GM21360 (cell line): ENCODE results near the gene TMEM141.
A peak's percentile ranks its signal among the peaks of the same experiment; 100 is the strongest.
"Not testable (repeated sequence)": the region's sequence is repeated elsewhere in the genome, so short reads cannot be mapped to it uniquely, and the experiment has no call there.

Experiments used
- ATAC-seq: cut with Tn5 transposase; IDR thresholded peaks from one replicate; pipeline ENCODE4 v1.9.1; 2021; ENCODE audit warnings: mild to moderate bottlenecking, moderate library complexity; ENCODE audit not compliant: unreplicated experiment

TMEM141 gene

DNA sequence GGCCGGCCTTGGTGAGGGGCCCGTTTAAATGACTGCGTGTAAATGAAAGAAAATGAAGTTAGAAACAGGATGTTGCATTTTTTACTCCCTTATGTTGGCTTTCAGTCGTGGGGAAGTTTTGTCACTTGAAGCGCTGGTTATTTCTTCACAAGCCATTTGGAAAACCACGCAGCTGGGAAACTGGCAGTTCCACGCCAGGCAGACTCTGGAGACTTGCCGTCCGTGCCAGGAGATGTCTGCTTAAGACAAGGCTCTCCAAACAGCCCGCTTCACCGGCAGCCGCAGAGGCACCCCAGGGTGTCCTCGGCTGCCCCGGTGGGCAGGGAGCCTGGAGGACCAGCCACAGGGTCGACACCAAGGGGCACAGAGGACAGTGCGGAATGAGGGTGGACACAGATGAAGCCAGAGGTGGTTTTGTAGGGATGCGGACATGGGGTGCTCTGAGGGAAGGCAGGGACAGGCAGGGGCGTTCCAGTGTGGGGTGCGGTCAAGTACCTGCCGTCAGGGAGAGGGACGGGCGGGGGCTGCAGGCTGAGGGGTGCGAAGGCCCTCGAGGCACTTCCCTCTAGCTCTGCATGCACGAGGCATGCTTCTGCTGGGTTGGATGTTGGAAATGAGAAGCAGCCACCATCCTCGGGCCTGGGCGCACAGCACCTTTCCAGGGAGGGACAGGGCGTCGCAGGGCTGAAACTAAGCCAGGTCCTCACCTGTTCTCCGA lies 40.0 kb downstream of the TMEM141 start:
- ATAC-seq = no peak

DNA sequence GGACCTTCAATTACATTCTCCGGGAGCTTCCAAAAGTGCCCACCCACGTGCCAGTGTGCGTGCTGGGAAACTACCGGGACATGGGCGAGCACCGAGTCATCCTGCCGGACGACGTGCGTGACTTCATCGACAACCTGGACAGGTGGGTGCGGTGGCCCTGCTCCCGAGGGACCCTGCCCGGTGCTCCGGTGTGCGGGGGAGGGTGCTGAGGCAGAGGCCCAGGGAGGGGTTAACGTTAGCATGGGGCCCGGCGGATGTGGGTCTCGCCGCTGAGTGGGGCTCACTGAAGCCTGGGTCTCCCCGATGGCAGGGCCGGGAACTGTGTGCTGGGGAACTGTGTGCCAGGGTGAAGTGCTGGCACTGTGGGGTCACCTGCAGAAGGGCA lies 40.6 kb downstream of the TMEM141 start:
- ATAC-seq = no peak

DNA sequence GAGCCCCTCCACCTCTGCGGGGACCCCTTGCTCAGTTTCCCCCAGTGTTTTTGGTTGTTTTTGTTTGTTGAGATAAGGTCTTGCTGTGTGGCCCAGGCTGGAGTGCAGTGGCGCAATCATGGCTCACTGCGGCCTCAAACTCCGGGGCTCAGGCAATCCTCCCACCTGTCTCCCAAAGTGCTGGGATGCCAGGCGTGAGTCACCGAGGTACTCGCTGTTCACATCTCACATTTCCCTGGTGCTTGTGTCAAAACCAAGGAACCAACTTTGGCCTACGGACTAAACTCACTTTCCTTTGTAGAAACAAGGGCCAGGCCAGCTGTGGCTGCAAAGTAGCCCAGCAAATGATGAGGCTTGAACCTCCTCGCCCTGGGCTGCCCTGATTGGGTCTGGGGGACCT lies 41.4 kb downstream of the TMEM141 start:
- ATAC-seq = no peak

DNA sequence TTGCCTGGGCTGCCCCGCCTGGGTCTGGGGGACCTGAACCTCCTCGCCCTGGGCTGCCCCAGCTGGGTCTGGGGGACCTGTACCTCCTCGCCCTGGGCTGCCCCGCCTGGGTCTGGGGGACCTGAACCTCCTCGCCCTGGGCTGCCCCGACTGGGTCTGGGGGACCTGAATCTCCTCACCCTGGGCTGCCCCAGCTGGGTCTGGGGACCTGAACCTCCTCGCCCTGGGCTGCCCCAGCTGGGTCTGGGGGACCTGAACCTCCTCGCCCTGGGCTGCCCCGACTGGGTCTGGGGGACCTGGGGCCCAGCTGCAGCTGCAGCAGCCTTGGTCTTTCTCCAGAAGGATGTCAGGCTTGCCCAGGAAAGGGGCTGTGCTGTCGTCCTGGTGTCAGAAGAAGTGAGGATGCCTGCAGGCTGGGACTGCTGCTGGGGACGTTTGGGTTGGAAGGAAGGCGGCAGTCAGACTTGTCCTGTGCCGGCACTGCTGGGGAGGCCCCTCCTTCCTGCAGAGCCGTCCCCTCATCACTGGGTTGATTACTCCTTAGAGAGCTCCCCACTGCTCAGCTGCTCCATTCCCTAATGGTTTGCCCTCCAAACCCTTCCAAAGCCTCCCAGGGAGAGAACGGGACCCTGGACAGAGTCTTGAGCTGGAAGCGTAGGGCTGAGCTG lies 42.4 kb downstream of the TMEM141 start:
- not testable (repeated sequence) for ATAC-seq

DNA sequence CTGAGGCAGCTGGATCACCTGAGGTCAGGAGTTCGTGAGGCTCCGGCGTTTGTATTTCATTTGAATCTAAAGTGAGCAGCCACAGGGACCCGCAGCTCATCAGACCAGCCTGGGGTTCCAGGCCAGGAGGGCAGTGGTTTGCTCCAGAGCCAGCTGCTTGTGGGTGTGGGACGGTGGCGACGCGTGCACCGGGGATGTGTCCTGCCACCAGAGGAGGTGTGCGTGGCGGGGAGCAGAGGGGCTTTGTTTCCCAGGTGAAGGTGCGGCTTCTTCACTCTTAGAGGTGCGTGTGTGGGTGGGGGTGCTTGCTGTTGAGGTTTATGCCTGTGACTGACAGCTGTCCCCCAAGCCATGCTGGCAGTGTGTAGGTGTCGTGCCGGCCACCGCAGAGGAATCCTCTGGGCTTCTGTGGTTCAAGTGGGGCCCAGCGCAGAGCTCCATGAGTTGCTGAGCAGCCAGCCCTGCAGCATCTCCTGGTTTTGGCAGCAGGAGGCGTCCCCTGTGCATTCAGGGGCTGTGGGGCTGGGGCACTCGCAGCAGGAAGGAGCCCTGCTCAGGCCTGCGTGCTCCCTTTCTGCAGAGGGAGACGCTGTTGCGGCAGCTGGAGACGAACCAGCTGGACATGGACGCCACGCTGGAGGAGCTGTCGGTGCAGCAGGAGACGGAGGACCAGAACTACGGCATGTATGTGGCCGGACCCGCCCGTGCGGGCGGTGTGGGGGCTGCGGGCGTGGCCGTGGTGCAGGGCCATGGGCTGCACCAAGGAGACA lies 44.2 kb downstream of the TMEM141 start:
- no peak for ATAC-seq

DNA sequence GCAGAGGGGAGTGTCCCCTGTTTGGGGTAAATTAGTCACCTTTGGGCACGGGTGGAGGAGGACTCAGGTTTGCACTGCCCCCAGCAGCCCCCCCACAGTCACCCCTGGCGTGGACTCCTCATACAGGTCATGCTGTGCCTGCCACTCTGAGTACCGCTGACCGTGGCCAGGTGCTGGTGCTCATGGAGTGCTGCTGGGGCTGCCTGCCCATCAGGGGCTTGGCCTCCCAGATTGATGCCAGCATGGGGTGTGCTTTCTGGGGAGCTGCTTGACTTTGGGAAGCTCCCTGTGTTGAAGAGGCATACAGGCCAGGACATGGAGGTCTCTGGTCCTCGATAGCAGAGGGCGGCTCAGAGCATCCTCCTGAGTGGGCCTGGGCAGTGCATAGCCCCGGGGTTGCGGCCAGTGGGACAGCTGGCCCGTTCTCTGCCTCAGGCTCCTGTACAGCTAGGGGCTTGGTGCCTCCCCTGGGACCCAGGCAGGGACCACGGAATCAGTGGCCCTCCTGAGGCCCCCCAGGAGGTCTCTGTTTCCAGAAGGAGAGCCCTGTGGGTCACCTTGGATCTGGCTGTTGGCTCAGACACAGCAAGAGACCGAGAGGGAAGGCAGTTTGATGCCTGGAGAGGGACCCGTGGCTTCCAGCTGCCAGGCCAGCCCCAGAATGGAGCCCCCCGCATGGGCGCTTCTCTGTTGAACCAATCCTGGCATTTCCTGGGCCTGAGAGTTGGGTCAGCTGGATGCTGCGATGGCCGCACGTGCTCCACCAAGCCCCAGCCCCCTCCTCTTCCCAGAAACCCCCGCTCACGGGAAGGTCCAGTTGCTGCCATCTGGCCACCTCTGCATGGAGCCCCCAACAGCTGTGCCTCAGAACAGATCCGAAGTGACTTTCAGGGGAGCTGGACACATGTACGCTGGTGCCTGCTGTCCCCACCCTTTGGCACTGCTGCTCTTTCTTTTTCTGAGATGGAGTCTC lies 45.1 kb downstream of the TMEM141 start:
- no peak for ATAC-seq

DNA sequence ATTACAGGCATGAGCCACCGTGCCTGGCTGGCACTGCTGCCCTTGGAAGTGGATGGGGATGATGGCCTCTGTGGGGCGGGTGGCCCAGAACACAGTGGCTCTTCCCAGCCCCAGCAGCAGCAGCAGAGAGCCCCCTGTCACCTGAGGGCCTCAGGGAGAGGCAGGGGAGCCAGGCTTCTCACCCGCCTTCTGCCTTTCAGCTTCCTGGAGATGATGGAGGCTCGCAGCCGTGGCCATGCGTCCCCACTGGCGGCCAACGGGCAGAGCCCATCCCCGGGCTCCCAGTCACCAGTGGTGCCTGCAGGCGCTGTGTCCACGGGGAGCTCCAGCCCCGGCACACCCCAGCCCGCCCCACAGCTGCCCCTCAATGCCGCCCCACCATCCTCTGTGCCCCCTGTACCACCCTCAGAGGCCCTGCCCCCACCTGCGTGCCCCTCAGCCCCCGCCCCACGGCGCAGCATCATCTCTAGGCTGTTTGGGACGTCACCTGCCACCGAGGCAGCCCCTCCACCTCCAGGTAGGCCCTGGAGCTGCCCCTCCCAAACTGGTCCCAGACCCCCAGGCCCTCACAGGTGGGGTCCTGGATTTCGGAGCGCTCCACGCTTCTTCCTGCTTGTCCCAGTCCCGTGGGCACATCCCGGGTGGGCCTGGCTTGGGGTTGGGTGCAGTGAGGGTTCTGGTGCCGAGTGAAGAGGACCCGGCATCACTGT lies 46.2 kb downstream of the TMEM141 start:
- no peak for ATAC-seq

DNA sequence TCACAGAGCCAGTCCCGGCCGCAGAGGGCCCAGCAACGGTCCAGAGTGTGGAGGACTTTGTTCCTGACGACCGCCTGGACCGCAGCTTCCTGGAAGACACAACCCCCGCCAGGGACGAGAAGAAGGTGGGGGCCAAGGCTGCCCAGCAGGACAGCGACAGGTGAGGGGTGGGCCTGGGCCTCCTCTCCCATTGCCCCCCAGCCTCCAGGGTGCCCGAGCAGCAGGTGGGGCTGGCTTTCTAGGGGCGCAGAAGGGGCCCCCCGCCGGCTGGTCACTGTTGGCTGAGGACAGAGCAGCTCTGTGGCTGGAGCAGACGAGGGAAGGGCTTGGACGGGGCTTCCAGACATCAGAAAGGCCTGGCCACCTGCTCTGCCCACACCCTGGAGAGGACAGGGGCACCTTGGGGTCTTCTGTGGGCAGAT lies 46.7 kb downstream of the TMEM141 start:
- not testable (repeated sequence) for ATAC-seq

DNA sequence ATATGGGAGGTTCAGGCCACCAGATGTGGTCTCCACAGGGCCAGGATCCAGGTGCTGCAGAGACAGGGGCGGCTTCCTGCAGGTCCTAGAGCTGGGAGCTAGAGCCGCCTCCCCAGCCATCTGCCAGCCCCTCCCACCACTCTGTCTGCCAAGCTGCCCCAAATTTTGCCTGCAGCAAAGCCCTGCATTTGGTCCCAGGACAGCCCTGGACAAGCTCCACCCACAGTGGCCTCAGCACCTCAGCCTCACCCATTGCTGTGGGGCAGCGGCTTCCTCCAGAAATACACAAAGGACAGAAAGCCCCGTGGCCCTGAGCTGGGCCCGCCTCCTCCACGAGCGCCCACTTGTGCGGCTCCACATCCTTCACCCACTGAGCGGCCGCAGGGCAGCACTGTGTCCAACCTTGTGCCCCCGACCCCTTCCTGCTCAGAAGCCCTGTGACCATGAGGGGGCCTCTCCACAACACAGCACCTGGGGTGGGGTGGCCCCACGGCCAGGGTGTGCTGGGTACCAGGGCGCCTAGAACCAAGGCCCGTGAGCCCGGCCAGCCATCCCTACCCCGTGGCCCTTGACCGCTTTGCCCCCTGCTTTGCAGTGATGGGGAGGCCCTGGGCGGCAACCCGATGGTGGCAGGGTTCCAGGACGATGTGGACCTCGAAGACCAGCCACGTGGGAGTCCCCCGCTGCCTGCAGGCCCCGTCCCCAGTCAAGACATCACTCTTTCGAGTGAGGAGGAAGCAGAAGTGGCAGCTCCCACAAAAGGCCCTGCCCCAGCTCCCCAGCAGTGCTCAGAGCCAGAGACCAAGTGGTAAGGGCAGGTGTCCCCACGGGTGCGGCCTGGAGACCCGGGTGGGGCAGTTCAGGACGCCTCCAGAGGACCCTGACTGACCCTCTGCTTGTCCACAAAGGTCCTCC lies 47.4 kb downstream of the TMEM141 start:
- no peak for ATAC-seq

DNA sequence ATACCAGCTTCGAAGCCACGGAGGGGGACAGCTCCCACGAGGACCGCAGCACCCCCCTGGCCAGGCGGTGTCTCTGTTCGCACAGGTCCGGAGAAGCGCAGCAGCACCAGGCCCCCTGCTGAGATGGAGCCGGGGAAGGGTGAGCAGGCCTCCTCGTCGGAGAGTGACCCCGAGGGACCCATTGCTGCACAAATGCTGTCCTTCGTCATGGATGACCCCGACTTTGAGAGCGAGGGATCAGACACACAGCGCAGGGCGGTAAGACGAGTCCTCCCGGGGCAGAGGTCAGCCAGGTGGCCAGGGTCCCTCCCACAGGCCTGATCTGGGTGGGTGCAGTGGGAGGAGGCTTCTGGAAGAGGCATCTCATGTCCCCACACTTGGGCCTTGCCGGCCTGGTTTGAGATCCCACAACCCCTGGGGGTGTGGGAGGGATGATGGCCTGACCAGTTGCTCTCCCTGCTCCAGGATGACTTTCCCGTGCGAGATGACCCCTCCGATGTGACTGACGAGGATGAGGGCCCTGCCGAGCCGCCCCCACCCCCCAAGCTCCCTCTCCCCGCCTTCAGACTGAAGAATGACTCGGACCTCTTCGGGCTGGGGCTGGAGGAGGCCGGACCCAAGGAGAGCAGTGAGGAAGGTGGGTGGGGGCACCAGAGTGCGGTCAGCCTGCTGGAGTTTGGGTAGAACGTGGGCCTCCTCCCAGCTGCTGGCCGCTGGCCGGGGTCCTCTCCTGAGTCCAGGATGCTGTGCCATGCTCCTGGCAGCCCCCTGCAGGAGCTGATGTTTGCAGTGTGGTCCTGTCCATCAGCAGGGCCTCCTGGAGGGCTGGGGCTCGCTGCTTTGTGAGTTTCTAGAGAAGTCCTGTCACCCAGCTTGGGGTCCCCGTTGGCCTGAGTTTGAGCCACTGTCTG lies 48.3 kb downstream of the TMEM141 start:
- no peak for ATAC-seq

DNA sequence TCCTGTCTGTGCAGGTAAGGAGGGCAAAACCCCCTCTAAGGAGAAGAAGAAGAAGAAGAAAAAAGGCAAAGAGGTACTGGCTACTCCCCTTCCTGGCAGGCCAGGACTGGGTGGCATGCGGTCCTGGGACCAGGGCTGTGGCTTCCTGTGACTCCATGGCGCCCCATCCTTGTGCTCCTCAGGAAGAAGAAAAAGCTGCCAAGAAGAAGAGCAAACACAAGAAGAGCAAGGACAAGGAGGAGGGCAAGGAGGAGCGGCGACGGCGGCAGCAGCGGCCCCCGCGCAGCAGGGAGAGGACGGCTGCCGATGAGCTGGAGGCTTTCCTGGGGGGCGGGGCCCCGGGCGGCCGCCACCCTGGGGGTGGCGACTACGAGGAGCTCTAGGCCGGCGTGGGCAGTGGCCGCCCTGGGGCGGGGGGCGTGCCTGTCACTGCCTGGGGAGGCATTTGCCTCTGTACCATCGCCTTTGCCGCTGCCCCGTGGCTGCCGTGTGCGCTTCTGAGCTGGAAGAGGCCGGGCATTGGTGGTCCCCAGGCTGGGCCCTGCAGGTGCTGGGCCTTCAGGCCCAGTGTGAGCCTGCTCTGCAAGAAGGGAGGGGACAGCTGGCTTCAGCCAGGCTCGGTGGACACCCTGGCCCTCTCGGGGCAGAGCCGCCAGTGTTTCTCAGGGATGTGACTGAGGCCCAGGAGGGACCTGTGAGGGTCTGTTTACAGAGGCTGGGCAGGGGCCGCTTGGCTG lies 49.2 kb downstream of the TMEM141 start:
- no peak for ATAC-seq

DNA sequence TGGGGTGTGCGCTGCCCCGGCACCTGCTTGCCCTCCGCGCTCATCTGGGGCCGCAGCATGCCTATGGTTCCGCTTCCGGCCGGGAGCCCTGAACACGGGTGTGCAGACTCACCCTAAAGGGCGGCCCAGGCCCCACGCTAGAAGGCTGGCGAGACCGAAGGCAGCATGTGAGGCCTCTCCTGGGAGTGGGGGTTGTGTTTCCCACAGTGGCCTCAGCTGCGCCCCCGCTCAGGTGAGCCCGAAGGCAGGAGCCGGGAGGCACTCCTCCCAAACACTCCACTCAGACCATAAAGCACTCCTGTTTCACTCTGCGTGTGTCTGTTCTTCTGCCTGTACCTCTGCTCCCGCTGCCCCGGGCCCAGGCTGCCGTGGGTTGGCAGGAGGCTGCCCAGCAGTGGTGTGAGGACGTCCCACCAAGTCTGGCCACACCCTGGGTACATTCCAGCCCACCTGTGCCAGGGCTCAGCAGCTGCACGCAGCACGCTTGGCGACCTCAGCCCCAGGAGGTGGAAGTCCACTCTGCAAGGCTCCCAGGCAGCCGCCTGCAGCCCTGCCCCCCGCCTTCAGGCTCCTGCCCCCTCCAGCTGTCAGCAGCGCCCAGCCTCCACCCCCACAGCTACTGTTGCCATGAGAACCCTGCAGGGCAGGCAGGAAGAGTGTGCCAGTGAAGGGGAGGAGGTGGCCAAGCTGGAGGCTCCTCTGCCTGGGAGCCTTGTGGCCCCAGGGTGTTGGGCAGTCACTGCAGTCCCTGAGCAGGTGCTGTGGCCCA lies 49.9 kb downstream of the TMEM141 start:
- ATAC-seq = no peak

DNA sequence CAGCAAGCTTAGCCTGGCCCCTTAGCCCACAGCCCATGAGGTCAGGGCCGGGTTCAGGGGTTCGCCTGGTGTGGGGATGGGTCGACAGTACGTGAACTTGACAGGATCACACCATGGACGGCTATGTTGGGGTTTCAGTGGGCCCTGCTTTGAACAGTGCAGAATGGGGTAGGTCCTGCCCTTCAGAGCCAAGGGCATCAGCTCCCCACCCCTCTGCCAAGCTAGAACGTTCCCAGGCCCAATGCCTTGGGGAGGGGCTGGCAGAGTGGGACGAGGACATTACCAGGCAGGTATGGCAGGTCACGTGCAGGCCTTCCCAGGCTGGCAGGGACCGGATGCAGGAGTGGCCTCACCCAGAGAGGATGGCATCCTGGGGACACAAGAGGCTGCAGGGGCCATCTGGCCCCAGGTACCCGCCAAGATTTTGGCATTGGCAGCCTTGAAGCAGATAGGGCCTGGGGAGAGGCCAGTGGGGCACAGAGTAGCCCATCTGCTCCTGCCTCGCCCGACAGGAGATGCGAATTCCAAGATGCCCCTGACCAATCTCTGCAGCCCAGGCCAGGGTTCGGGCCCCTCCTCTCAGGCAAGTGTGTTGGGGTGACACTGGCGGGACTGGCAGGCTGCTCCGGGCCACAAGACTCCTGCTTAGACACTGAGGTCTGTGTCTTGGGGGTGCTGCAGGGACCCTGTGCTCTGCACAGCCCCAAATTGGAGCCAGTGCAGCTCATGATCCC lies 50.7 kb downstream of the TMEM141 start:
- not testable (repeated sequence) for ATAC-seq

DNA sequence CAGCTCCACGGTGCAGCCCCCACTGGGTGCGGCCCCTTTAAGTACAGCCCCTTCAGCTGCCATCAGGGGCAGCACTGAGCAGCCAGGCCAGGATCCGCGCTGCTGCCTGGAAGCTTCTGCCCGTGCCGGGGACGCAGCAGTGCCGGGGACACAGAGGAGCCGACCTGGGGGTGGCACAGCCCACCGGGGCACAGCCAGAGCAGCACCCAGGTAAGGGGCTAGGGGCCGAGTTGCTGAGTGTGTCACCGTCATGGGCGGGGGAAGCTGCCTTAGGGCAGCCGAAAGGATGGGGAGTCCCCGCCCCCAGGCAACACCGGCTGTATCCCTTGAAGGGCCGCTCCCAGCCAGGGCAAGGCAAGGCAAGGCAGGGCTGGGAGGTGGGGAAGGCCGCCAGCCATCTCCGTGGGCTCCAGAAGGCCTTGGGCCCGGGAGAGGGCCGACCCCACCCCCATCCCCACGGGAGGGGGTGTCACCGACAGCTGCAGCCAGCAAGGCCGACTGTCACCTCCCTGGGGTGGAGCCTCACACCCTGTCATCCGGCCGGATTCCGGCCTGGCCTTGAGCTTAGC lies 51.3 kb downstream of the TMEM141 start, which contains the start of gene AJM1:
TSS of gene AJM1 (plus strand) at position 99 of the 569 bp plus-strand sequence. CDS start 1,937 bp downstream, outside the sequence.
- ATAC-seq = peak; percentile 41
